Endothelial cell of umbilical vein (primary cell): Measurements from ENCODE around the gene PDE6B. TPM values are rescaled to one million over a fixed set of nuclear protein-coding genes. Genes with fewer than 3 reads are reported as not detected.

ENCODE experiments used
- BruUV-seq: library from RNA; stranded (reverse); fragments of 400-500 nt; replicated peaks from 2 replicates; lab custom pipeline; 2021; lab: Mats Ljungman, UMichigan
- CTCF ChIA-PET: fragments of 300-600, 350-600 bp; sonication (Branson Sonifier 250); formaldehyde crosslinking; loops from one replicate; lab custom pipeline; 2021; ENCODE audit warnings: antibody characterized with exemption, inconsistent platforms; lab: Charles Lee
- POLR2A ChIA-PET: fragments of 300-600, 350-600 bp; sonication (Branson Sonifier 250); formaldehyde crosslinking; loops from one replicate; lab custom pipeline; 2021; ENCODE audit warnings: antibody characterized with exemption, inconsistent platforms; lab: Charles Lee
- DNase-seq: peaks from one replicate; pipeline ENCODE4 v3.0.0-alpha.2; 2011; ENCODE audit warnings: low read depth, low spot score
- FAIRE-seq: peaks from 2 replicates; lab custom pipeline; 2011; peaks lifted over from hg19 to GRCh38; lab: Jason Lieb, UNC
- H2AFZ ChIP-seq: 2 replicates; pipeline ENCODE4 v1.6.0; 2012; ENCODE audit warnings: low read depth, low read length, control low read depth, inconsistent platforms
- H3K27ac ChIP-seq: 2 replicates; pipeline ENCODE4 v1.5.1; 2011; ENCODE audit warnings: low read depth, mild to moderate bottlenecking, control low read depth, low read length, moderate library complexity; ENCODE audit not compliant: insufficient read depth
- H3K27me3 ChIP-seq, 2 experiments: 2 replicates each; pipeline versions ENCODE4 v1.6.0 to v1.6.1; 2011; ENCODE audit warnings: low read length in 2 of 2, mixed read lengths in 1 of 2; ENCODE audit not compliant: control insufficient read depth in 2 of 2, insufficient read depth in 2 of 2
- H3K36me3 ChIP-seq, 2 experiments: 2 replicates in 1 of 2; 3 replicates in 1 of 2; pipeline ENCODE4 v1.5.1; 2011; ENCODE audit warnings: low read length in 2 of 2, mild to moderate bottlenecking in 1 of 2, moderate library complexity in 1 of 2; ENCODE audit not compliant: control insufficient read depth in 2 of 2, insufficient read depth in 2 of 2; ENCODE audit errors: extremely low read depth in 1 of 2
- H3K4me1 ChIP-seq: 3 replicates; pipeline ENCODE4 v1.5.1; 2011; ENCODE audit warnings: mild to moderate bottlenecking, low read length; ENCODE audit not compliant: control insufficient read depth, insufficient read depth; ENCODE audit errors: extremely low read depth
- H3K4me2 ChIP-seq: 2 replicates; pipeline ENCODE4 v1.6.1; 2011; ENCODE audit warnings: low read length, control low read depth, mixed read lengths; ENCODE audit not compliant: insufficient read depth
- H3K4me3 ChIP-seq, 3 experiments: fragments of 200-600 bp in 1 of 3; sonication (generic), shearing (Covaris generic) in 1 of 3; replicated peaks in 1 of 3; 2 replicates each; pipeline ENCODE4 v1.5.1; 2011 to 2016; ENCODE audit warnings: control low read depth in 3 of 3, low read length in 3 of 3, mild to moderate bottlenecking in 2 of 3, inconsistent platforms in 1 of 3, low read depth in 1 of 3, moderate library complexity in 1 of 3; ENCODE audit not compliant: insufficient read depth in 1 of 3
- H3K79me2 ChIP-seq: 2 replicates; pipeline ENCODE4 v1.6.0; 2012; ENCODE audit warnings: low read length, inconsistent platforms; ENCODE audit not compliant: control insufficient read depth, insufficient read depth
- H3K9ac ChIP-seq: replicated peaks from 2 replicates; pipeline ENCODE3; 2011; ENCODE audit warnings: low read length, control low read depth; ENCODE audit not compliant: insufficient read depth; ENCODE audit errors: extremely low read depth
- H3K9me1 ChIP-seq: replicated peaks from 3 replicates; pipeline ENCODE4 v1.6.0; 2011; ENCODE audit warnings: mild to moderate bottlenecking, low read length; ENCODE audit not compliant: control insufficient read depth, insufficient read depth; ENCODE audit errors: extremely low read depth
- H3K9me3 ChIP-seq: replicated peaks from 2 replicates; pipeline ENCODE4 v1.5.1; 2012; ENCODE audit warnings: low read length, inconsistent platforms; ENCODE audit not compliant: control insufficient read depth, insufficient read depth
- H4K20me1 ChIP-seq: replicated peaks from 2 replicates; pipeline ENCODE3; 2011; ENCODE audit warnings: mild to moderate bottlenecking, low read length; ENCODE audit not compliant: control insufficient read depth, insufficient read depth; ENCODE audit errors: extremely low read depth
- EZH2 ChIP-seq: IDR thresholded peaks from 2 replicates; pipeline ENCODE4 v1.6.1; 2012; ENCODE audit warnings: borderline replicate concordance, low read depth, mild to moderate bottlenecking, moderate library complexity, low read length, inconsistent platforms; ENCODE audit not compliant: severe bottlenecking
- FOS ChIP-seq: IDR thresholded peaks from 2 replicates; pipeline ENCODE4 v1.6.1; 2011; ENCODE audit warnings: mild to moderate bottlenecking, low read length, moderate library complexity, borderline replicate concordance; ENCODE audit not compliant: insufficient read depth
- GATA2 ChIP-seq: IDR thresholded peaks from 2 replicates; pipeline ENCODE4 v1.7.0; 2011; ENCODE audit warnings: low read depth, mild to moderate bottlenecking, moderate library complexity, mixed read lengths, low read length; ENCODE audit not compliant: insufficient read length, insufficient read depth
- JUN ChIP-seq: IDR thresholded peaks from 2 replicates; pipeline ENCODE4 v1.6.1; 2011; ENCODE audit warnings: borderline replicate concordance, low read depth; ENCODE audit not compliant: insufficient read length, insufficient read depth
- MYC ChIP-seq: IDR thresholded peaks from one replicate; pipeline ENCODE4 v1.6.1; 2011; ENCODE audit warnings: mild to moderate bottlenecking, low read depth, low read length
- POLR2A ChIP-seq: IDR thresholded peaks from 2 replicates; pipeline ENCODE4 v1.6.1; 2012; ENCODE audit warnings: low read depth, mild to moderate bottlenecking, control low read depth, low read length
- POLR2AphosphoS5 ChIP-seq: IDR thresholded peaks from 2 replicates; pipeline ENCODE4 v1.6.1; 2012; ENCODE audit warnings: low read depth, mild to moderate bottlenecking, control low read depth, low read length, moderate library complexity; ENCODE audit not compliant: insufficient read depth
- dilution Hi-C: fragments of 300-500 bp; cut with MboI; formaldehyde crosslinking; loops from one replicate; pipeline ENCODE4 v1.15.0; 2019; ENCODE audit warnings: low sequenced_read_pairs; ENCODE audit not compliant: extremely low pct_ligation_motif_present
- intact Hi-C: fragments of 100-400 bp; cut with micrococcal nuclease; formaldehyde crosslinking; loops from one replicate; pipeline ENCODE4 v1.10.0; 2022
- polyA plus RNA-seq, 4 experiments: library from polyadenylated mRNA; depleted of rRNA in 3 of 4; stranded (reverse) in 3 of 4; unstranded in 1 of 4; fragments of >200 nt; gene quantifications; 2 replicates each; pipeline versions ENCODE4 v1.2.1 to v1.2.3, GENCODE V29; 2011 to 2012; ENCODE audit warnings: missing spikeins in 1 of 4
- total RNA-seq: library from RNA; stranded (reverse); gene quantifications from 2 replicates; pipeline ENCODE4 v1.2.3, GENCODE V29; 2021
- TF ChIP-seq, protein P1 (sequence below), 2 donors: IDR thresholded peaks; 1 replicate in 1 of 2; 2 replicates in 1 of 2; pipeline ENCODE4 v1.5.1; 2011; ENCODE audit warnings: low read length in 2 of 2, mild to moderate bottlenecking in 2 of 2, moderate library complexity in 2 of 2, control low read depth in 1 of 2, inconsistent platforms in 1 of 2, low read depth in 1 of 2; ENCODE audit not compliant: insufficient read depth in 1 of 2; ENCODE audit errors: extremely low read depth in 1 of 2
- TF ChIP-seq, protein P2 (sequence below): IDR thresholded peaks from 2 replicates; pipeline ENCODE4 v1.6.1; 2011; ENCODE audit not compliant: insufficient read depth, insufficient read length

The PDE6B gene
- total and polyA plus RNA-seq, 2 donors (not counting 3 experiments of a cell fraction or from before 2014, with no cell fraction given), result 0.77 to 1.8 TPM

DNA sequence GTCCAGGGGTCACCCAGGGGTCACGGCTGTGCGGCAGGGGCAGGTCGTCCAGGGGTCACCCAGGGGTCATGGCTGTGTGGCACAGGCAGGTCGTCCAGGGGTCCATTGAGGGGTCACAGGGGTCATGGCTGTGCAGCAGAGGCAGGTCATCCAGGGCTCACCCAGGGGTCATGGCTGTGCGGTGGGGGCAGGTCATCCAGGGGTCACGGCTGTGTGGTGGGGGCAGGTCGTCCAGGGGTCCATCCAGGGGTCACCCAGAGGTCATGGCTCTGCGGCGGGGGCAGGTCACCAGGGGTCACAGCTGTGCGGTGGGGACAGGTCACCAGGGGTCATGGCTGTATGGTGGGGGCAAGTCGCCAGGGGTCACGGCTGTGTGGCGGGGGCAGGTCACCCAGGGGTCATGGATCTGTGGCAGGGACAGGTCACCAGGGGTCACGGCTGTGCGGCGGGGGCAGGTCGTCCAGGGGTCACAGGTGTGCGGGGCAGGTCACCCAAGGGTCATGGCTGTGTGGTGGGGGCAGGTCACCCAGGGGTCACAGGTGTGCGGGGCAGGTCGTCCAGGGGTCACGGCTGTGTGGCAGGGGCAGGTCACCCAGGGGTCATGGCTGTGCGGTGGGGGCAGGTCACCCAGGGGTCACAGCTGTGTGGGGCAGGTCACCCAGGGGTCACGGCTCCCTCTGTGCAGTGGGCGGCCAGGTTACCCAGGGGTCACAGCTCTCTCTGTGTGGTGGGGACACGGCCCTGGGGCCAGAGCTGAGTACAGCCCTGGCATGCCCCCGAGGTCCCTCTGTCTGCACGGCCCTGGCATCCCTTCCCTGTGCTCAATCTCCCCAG is 32.7 kb downstream of the PDE6B start:
- intact Hi-C loops, result no loop called here
- Histone ChIP-seq H3K4me2 (no peak overlapping the region), H3K4me1 (no peaks in the 10 kb centered on the region), H3K27ac (no peak overlapping the region), H3K36me3 (no peaks in the 10 kb centered on the region), H3K9me3 (no peaks in the 10 kb centered on the region), H2AFZ (no peak overlapping the region), H3K9me1 (no peaks in the 10 kb centered on the region), H3K9ac (no peak overlapping the region), H3K27me3 (no peaks in the 10 kb centered on the region), H4K20me1 (no peaks in the 10 kb centered on the region), H3K79me2 (no peaks in the 10 kb centered on the region), H3K4me3 (no peak overlapping the region)
- ChIA-PET POLR2A (no interaction called here), CTCF (no interaction called here)
- FAIRE-seq (no peak), DNase-seq (no peak)
- dilution Hi-C loops, result no loop called here
- TF ChIP-seq FOS (no peak), GATA2 (no peak), MYC (no peak), EZH2 (no peak), POLR2AphosphoS5 (no peak), JUN (no peak), POLR2A (no peak)
- TF ChIP-seq, protein P1, sequence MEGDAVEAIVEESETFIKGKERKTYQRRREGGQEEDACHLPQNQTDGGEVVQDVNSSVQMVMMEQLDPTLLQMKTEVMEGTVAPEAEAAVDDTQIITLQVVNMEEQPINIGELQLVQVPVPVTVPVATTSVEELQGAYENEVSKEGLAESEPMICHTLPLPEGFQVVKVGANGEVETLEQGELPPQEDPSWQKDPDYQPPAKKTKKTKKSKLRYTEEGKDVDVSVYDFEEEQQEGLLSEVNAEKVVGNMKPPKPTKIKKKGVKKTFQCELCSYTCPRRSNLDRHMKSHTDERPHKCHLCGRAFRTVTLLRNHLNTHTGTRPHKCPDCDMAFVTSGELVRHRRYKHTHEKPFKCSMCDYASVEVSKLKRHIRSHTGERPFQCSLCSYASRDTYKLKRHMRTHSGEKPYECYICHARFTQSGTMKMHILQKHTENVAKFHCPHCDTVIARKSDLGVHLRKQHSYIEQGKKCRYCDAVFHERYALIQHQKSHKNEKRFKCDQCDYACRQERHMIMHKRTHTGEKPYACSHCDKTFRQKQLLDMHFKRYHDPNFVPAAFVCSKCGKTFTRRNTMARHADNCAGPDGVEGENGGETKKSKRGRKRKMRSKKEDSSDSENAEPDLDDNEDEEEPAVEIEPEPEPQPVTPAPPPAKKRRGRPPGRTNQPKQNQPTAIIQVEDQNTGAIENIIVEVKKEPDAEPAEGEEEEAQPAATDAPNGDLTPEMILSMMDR (IDR thresholded peaks at IDR 0.05; ENCODE audit: extremely low read depth in 1 of 2, insufficient read depth in 1 of 2, low read depth in 1 of 2, low read length in 2 of 2), result no peak
- TF ChIP-seq, protein P2, sequence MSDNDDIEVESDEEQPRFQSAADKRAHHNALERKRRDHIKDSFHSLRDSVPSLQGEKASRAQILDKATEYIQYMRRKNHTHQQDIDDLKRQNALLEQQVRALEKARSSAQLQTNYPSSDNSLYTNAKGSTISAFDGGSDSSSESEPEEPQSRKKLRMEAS, result no peak
- no TSS peak for BruUV-seq
